ENCODE data around the gene CBR1. TPM values are rescaled to one million over a fixed set of nuclear protein-coding genes. Genes with fewer than 3 reads are reported as not detected.
A peak's percentile ranks its signal among the peaks of the same experiment; 100 is the strongest.

The CBR1 gene
- total RNA-seq, 1 donor from 2014 or later = 20.1 TPM

DNA sequence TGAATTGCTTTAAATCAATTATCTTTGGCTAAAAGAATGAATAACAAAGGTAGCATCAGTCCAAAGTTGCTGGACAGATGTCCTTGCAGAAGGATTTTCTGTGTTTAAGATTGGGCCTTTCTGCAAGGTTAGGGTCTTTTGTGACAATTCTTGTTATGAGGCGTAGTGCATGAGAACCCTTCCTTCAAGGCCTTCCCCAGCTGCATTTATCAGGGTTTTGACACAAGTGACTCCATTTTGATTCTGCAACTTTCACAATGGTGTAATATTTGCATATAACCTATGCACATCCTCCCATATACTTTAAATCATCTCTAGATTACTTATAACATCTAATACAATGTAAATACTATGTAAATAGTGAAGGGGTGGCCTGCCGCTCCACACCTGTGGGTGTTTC is 8.4 kb upstream of the CBR1 start:
- Mint-ChIP-seq H3K36me3 (peaks cover 5% of the 10 kb centered on the region), H3K4me1 (ENCODE audit: unreplicated experiment) (peaks cover 12% of the 10 kb centered on the region), H3K27me3 (no peaks in the 10 kb centered on the region), H3K27ac (no peak overlapping the region), H3K4me3 (peak overlapping the region; percentile 97), H3K9me3 (no peaks in the 10 kb centered on the region)
- DNase-seq (ENCODE audit: extremely low spot score, unreplicated experiment) = no peak
- TF ChIP-seq, protein P1, sequence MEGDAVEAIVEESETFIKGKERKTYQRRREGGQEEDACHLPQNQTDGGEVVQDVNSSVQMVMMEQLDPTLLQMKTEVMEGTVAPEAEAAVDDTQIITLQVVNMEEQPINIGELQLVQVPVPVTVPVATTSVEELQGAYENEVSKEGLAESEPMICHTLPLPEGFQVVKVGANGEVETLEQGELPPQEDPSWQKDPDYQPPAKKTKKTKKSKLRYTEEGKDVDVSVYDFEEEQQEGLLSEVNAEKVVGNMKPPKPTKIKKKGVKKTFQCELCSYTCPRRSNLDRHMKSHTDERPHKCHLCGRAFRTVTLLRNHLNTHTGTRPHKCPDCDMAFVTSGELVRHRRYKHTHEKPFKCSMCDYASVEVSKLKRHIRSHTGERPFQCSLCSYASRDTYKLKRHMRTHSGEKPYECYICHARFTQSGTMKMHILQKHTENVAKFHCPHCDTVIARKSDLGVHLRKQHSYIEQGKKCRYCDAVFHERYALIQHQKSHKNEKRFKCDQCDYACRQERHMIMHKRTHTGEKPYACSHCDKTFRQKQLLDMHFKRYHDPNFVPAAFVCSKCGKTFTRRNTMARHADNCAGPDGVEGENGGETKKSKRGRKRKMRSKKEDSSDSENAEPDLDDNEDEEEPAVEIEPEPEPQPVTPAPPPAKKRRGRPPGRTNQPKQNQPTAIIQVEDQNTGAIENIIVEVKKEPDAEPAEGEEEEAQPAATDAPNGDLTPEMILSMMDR (conservative IDR thresholded peaks at IDR 0.05) = no peak

DNA sequence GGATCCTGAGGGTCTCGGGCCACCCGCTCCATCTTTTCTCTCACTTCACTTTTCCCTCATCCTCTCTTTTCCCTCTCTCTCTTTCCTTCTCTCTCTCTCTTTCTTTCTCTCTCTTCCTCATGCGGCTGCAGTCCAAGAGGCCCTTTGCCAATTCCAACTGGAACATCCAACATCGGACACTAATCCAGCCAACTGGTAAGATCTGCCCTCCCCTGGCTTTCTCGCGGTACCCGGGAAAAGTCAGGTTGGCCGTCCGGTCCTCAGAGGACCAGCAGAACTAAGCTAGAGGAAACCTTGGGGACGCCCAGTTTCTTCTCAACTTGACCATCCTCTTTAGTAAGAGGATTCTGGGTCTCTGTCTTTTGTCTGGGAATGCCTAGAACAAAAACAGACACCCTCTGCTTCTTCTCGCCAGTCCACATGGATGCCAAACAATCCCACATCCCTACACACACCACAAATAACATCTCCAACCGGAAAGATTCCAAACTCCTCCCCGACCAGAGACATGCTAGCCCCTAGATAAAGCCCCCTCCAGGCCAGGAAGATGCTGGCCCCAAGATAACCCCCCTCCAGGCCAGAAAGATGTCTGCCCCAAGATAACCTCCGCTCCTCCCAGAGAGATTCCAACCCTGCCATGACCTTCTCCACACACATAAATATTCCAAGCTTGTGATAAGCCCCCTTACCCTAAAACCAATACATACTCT is 6.3 kb upstream of the CBR1 start:
- H3K36me3 Mint-ChIP-seq = no peaks in the 10 kb centered on the region
- H3K9me3 Mint-ChIP-seq = no peaks in the 10 kb centered on the region
- H3K27ac Mint-ChIP-seq = no peak overlapping the region
- peaks cover 4% of the 10 kb centered on the region for H3K4me1 Mint-ChIP-seq (ENCODE audit: unreplicated experiment)
- TF ChIP-seq, protein P1 (conservative IDR thresholded peaks at IDR 0.05) = no peak
- H3K4me3 Mint-ChIP-seq = peak overlapping the region; percentile 2
- DNase-seq (ENCODE audit: extremely low spot score, unreplicated experiment) = no peak
- no peaks in the 10 kb centered on the region for H3K27me3 Mint-ChIP-seq

DNA sequence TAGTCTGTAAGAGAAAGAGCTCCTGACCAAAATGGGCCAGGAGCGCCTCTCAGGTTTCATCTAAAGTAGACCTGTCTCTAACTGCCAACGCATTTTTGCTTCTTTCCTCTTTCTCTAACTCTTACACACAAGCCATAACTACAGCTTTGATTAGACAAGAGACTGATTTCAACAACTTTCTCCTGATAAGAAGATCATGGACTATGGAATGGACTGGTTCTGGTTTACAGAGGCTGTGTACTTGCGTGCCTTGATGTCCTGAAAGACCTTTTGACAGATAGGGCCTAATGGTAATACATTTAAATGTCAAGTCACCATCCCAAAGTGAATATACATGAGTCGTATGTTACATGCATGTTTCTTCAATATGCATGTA is 5.8 kb upstream of the CBR1 start:
- H3K9me3 Mint-ChIP-seq = peaks cover 4% of the 10 kb centered on the region
- DNase-seq (ENCODE audit: extremely low spot score, unreplicated experiment) = no peak
- peaks cover 3% of the 10 kb centered on the region for H3K36me3 Mint-ChIP-seq
- H3K4me3 Mint-ChIP-seq = peak overlapping the region; percentile 2
- TF ChIP-seq, protein P1 (conservative IDR thresholded peaks at IDR 0.05) = no peak
- no peak overlapping the region for H3K27ac Mint-ChIP-seq
- no peaks in the 10 kb centered on the region for H3K27me3 Mint-ChIP-seq
- peaks cover 4% of the 10 kb centered on the region for H3K4me1 Mint-ChIP-seq (ENCODE audit: unreplicated experiment)

DNA sequence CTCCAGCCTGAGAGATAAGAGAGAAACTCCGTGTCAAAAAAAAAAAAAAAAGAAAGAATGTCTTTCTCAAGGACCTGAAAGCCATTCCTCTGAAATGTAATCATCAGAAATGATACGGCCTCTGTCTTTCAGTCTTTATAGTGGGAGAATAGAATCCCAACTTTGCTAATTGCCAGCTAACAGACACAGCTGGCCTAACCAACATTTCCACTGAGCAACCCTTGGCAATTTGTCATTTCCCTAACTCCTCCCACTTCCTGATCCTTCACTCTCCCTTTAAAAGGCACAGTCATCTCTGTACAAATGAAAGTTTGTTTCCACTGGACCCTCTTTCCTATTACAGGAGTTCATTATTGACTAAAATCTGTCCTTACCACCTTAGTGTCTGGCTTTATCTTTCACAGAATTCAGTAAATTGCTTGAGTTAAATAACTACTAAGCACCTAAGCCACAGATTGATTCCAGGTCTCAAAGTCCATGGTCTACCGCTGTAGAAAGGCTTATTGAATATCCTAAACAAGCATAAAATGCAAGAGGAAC is 4.3 kb upstream of the CBR1 start:
- H3K27me3 Mint-ChIP-seq = no peaks in the 10 kb centered on the region
- H3K9me3 Mint-ChIP-seq = peaks cover 9% of the 10 kb centered on the region
- H3K36me3 Mint-ChIP-seq = peaks cover 4% of the 10 kb centered on the region
- no peak overlapping the region for H3K27ac Mint-ChIP-seq
- H3K4me3 Mint-ChIP-seq = no peak overlapping the region
- DNase-seq (ENCODE audit: extremely low spot score, unreplicated experiment) = no peak
- peaks cover 7% of the 10 kb centered on the region for H3K4me1 Mint-ChIP-seq (ENCODE audit: unreplicated experiment)
- TF ChIP-seq, protein P1 (conservative IDR thresholded peaks at IDR 0.05) = no peak

DNA sequence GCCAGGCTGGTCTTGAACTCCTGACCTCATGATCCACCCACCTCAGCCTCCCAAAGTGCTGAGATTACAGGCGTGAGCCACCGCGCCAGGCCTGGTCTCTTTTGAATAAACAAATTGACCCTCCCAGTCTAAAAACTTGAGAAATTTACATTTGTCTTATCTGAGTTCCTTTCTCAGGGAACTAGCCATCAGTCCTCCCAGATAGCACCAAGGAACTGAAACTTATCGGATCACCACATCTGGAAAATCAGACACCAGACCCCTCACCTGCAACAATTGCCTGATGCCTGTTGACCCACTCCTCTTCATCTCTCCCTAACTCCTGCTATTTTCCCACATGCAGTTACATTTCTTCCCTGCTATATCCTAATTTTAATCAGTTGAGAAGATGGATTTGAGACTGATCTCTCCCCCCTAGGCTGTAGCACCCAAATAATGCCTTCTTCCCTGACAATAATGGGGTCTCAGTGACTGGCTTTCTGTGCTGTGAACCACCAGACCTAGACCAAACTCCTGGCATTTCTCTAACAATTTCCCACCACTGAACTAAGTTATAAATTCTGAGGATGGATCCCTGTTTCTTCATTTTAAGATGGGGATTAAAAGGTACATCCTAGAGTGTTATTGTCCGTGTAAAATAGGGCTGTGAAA is 951 bp upstream of the CBR1 start:
- DNase-seq (ENCODE audit: extremely low spot score, unreplicated experiment) = no peak
- Mint-ChIP-seq H3K4me1 (ENCODE audit: unreplicated experiment) (peaks cover 28% of the 10 kb centered on the region), H3K4me3 (peak overlapping the region; percentile 11), H3K36me3 (peaks cover 4% of the 10 kb centered on the region), H3K27me3 (no peaks in the 10 kb centered on the region), H3K9me3 (peaks cover 9% of the 10 kb centered on the region), H3K27ac (no peak overlapping the region)
- TF ChIP-seq, protein P1 (conservative IDR thresholded peaks at IDR 0.05) = no peak
